IMR-90 (cell line): ENCODE results near the gene ADGRD1. TPM values are rescaled to one million over a fixed set of nuclear protein-coding genes. Genes with fewer than 3 reads are reported as not detected.

Source experiments
- ATAC-seq: fragments of 200-7000 bp; cut with Tn5 transposase; 2 replicates; pipeline ENCODE4 v1.9.1; 2020; ENCODE audit warnings: low read depth, mild to moderate bottlenecking, moderate library complexity
- BruUV-seq: library from RNA; stranded (reverse); fragments of 400-500 nt; replicated peaks from 2 replicates; lab custom pipeline; 2021; lab: Mats Ljungman, UMichigan
- CTCF ChIA-PET: fragments of 300-600 bp; formaldehyde crosslinking; extraction: SDS; loops from one replicate; lab custom pipeline; 2021; ENCODE audit warnings: antibody characterized with exemption; lab: Yijun Ruan, JAX
- POLR2A ChIA-PET: fragments of 300-600 bp; sonication (Branson Sonifier 250); formaldehyde crosslinking; loops from one replicate; lab custom pipeline; 2022; ENCODE audit warnings: antibody characterized with exemption; ENCODE audit not compliant: unreplicated experiment; lab: Charles Lee
- DNase-seq: peaks from one replicate; pipeline ENCODE4 v3.0.0; 2013
- H2AFZ ChIP-seq: replicated peaks from 2 replicates; pipeline ENCODE3; 2013; ENCODE audit warnings: low read length, mild to moderate bottlenecking; ENCODE audit not compliant: poor library complexity
- H2AK5ac ChIP-seq: 2 replicates; pipeline ENCODE4 v1.6.1; 2013; ENCODE audit warnings: low read depth, low read length, inconsistent platforms
- H2AK9ac ChIP-seq: replicated peaks from 2 replicates; pipeline ENCODE3; 2013; ENCODE audit warnings: mild to moderate bottlenecking, low read depth, low read length, moderate library complexity; ENCODE audit not compliant: poor library complexity
- H2BK120ac ChIP-seq: 2 replicates; pipeline ENCODE4 v1.6.1; 2013; ENCODE audit warnings: low read depth, low read length, inconsistent platforms
- H2BK15ac ChIP-seq: 3 replicates; pipeline ENCODE4 v1.6.1; 2013; ENCODE audit warnings: low read depth, low read length, inconsistent platforms
- H2BK20ac ChIP-seq: 2 replicates; pipeline ENCODE4 v1.6.1; 2013; ENCODE audit warnings: low read depth, mild to moderate bottlenecking, inconsistent platforms, low read length, moderate library complexity
- H2BK5ac ChIP-seq: 2 replicates; pipeline ENCODE4 v1.6.1; 2013; ENCODE audit warnings: mild to moderate bottlenecking, low read depth, low read length, inconsistent platforms; ENCODE audit not compliant: poor library complexity, severe bottlenecking
- H3K14ac ChIP-seq: replicated peaks from 2 replicates; pipeline ENCODE4 v1.6.1; 2013; ENCODE audit warnings: low read depth, low read length, inconsistent platforms
- H3K18ac ChIP-seq: 2 replicates; pipeline ENCODE4 v1.6.1; 2013; ENCODE audit warnings: low read depth, low read length, control low read depth
- H3K23ac ChIP-seq: 2 replicates; pipeline ENCODE4 v1.6.1; 2013; ENCODE audit warnings: low read depth, low read length, inconsistent platforms
- H3K27ac ChIP-seq: 2 replicates; pipeline ENCODE4 v1.5.1; 2013; ENCODE audit warnings: mild to moderate bottlenecking, control low read depth, low read length; ENCODE audit not compliant: insufficient read depth
- H3K27me3 ChIP-seq: 2 replicates; pipeline ENCODE4 v1.6.1; 2013; ENCODE audit warnings: low read length; ENCODE audit not compliant: control insufficient read depth, insufficient read depth
- H3K36me3 ChIP-seq: 2 replicates; pipeline ENCODE4 v1.6.1; 2013; ENCODE audit warnings: low read length, mixed read lengths; ENCODE audit not compliant: control insufficient read depth, insufficient read depth
- H3K4ac ChIP-seq: 2 replicates; pipeline ENCODE4 v1.6.1; 2013; ENCODE audit warnings: low read depth, low read length, inconsistent platforms
- H3K4me1 ChIP-seq: 2 replicates; pipeline ENCODE4 v1.6.1; 2013; ENCODE audit warnings: low read length, mixed read lengths; ENCODE audit not compliant: control insufficient read depth, insufficient read depth
- H3K4me2 ChIP-seq: 2 replicates; pipeline ENCODE4 v1.6.1; 2013; ENCODE audit warnings: low read depth, mild to moderate bottlenecking, control low read depth, low read length, moderate library complexity
- H3K4me3 ChIP-seq: 2 replicates; pipeline ENCODE4 v1.5.1; 2013; ENCODE audit warnings: low read depth, mild to moderate bottlenecking, control low read depth, low read length, moderate library complexity; ENCODE audit not compliant: insufficient read depth
- H3K56ac ChIP-seq: 2 replicates; pipeline ENCODE4 v1.6.1; 2013; ENCODE audit warnings: low read length, inconsistent platforms; ENCODE audit not compliant: insufficient read depth; ENCODE audit errors: extremely low read depth
- H3K79me1 ChIP-seq, 2 experiments: 2 replicates each; pipeline ENCODE4 v1.6.1; 2013; ENCODE audit warnings: low read length in 2 of 2, inconsistent platforms in 1 of 2, low read depth in 1 of 2
- H3K9ac ChIP-seq: 2 replicates; pipeline ENCODE4 v1.6.1; 2013; ENCODE audit warnings: low read depth, low read length, control low read depth
- H3K9me1 ChIP-seq: 2 replicates; pipeline ENCODE4 v1.6.1; 2013; ENCODE audit warnings: low read length, inconsistent platforms; ENCODE audit not compliant: insufficient read depth
- H3K9me3 ChIP-seq: 2 replicates; pipeline ENCODE4 v1.6.1; 2013; ENCODE audit warnings: low read length; ENCODE audit not compliant: control insufficient read depth, insufficient read depth
- H4K20me1 ChIP-seq: 2 replicates; pipeline ENCODE4 v1.6.1; 2013; ENCODE audit warnings: low read length, inconsistent platforms; ENCODE audit not compliant: insufficient read depth
- H4K5ac ChIP-seq: 2 replicates; pipeline ENCODE4 v1.6.1; 2013; ENCODE audit warnings: mild to moderate bottlenecking, low read depth, low read length, control low read depth
- H4K8ac ChIP-seq, 2 experiments: 2 replicates each; pipeline ENCODE4 v1.6.1; 2013; ENCODE audit warnings: low read depth in 2 of 2, low read length in 2 of 2, control low read depth in 1 of 2, inconsistent platforms in 1 of 2
- H4K91ac ChIP-seq: 2 replicates; pipeline ENCODE4 v1.6.1; 2013; ENCODE audit warnings: low read depth, low read length, inconsistent platforms; ENCODE audit not compliant: insufficient read depth
- RAD21 ChIP-seq: IDR thresholded peaks from 2 replicates; pipeline ENCODE4 v1.6.1; 2012; ENCODE audit warnings: low read length, improper control_type of control experiment
- WGBS, 2 experiments: methylation state at CpG; one replicate each; pipeline versions ENCODE4 v1.1.5 to v1.1.7; 2013; ENCODE audit warnings: missing lambda C conversion rate in 2 of 2; ENCODE audit not compliant: insufficient read length in 1 of 2; ENCODE audit errors: extremely low coverage in 2 of 2; 5-methylcytosine and 5-hydroxymethylcytosine counted together
- dilution Hi-C: fragments of 300-500 bp; cut with HindIII; formaldehyde crosslinking; loops from one replicate; pipeline ENCODE4 v1.14.3; 2018; ENCODE audit warnings: low sequenced_read_pairs; ENCODE audit not compliant: unreplicated experiment
- in situ Hi-C: fragments of 300-500 bp; cut with MboI; formaldehyde crosslinking; loops from 3 replicates; pipeline ENCODE4 v1.14.3; 2019; ENCODE audit warnings: low sequenced_read_pairs, inconsistent platforms, mixed read lengths
- intact Hi-C: fragments of 100-400 bp; cut with micrococcal nuclease; formaldehyde crosslinking; loops from 2 replicates; pipeline ENCODE4 v1.10.0; 2022
- polyA plus RNA-seq, 3 experiments: library from polyadenylated mRNA; depleted of rRNA; stranded (reverse); fragments of >200 nt; gene quantifications; 2 replicates each; pipeline ENCODE4 v1.2.3, GENCODE V29; 2012; ENCODE audit warnings: low replicate concordance in 1 of 3
- total RNA-seq: library from RNA; depleted of rRNA; stranded (reverse); fragments of >200 nt; gene quantifications from 2 replicates; pipeline ENCODE4 v1.2.3, GENCODE V29; 2012
- TF ChIP-seq, protein P1 (sequence below): conservative IDR thresholded peaks from 2 replicates; pipeline ENCODE4 v1.5.1; 2012; ENCODE audit warnings: mild to moderate bottlenecking, low read depth, low read length, improper control_type of control experiment

The ADGRD1 gene
- total and polyA plus RNA-seq, 2 of the 4 experiments (the other 2 are of a cell fraction) = not detected

DNA sequence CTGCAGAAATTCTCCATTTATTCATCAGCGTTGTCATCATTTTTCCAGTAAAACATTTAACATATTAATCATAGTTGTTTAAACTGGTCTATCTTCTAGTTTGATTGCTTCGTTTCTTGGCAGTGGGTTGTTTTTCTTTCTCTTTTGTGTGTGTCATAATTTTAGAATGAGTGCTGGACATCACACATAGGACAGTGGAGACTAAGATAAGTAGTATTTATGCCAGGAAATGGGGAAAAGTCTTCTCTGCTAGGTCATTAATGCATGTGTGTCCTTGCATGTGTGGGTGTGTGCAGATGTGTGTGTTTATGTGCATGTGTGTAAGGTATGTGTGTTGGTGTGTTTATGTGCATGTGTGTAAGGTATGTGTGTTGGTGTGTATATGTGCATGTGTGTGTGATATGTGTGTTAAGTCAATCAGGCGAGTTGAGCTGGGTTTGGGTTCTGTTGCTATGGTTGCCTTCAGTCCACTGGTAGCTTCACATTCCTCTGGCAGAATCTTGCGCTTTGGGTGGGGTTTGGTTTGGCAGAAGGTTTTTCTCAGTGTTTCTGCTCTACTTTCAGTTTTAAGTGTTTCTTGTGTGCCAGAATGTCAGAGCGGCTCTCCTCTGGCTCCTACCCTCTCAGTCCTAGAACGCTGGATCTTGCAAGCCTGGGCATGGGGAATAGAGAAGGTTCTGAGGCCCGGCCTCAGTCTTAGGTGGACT, 7.8 kb upstream of the ADGRD1 start:
- Histone ChIP-seq H3K27ac (no peak overlapping the region), H3K18ac (no peak overlapping the region), H3K4me3 (no peak overlapping the region), H2AK5ac (no peak overlapping the region), H3K9me1 (no peaks in the 10 kb centered on the region), H2BK120ac (no peak overlapping the region), H3K23ac (no peak overlapping the region), H3K4me1 (no peaks in the 10 kb centered on the region), H2BK5ac (no peak overlapping the region), H3K27me3 (no peaks in the 10 kb centered on the region), H3K4ac (no peak overlapping the region), H3K56ac (no peak overlapping the region), H3K14ac (no peak overlapping the region), H3K79me1 (no peaks in the 10 kb centered on the region), H4K91ac (no peak overlapping the region), H3K4me2 (no peak overlapping the region), H3K36me3 (no peaks in the 10 kb centered on the region), H4K5ac (no peak overlapping the region), H2BK20ac (no peak overlapping the region), H3K9me3 (peaks cover 14% of the 10 kb centered on the region), H3K9ac (no peak overlapping the region), H2BK15ac (no peak overlapping the region), H4K8ac (no peak overlapping the region), H2AK9ac (no peak overlapping the region), H2AFZ (no peak overlapping the region), H4K20me1 (no peaks in the 10 kb centered on the region)
- dilution Hi-C loops (no loop called here), in situ Hi-C loops (no loop called here), intact Hi-C loops (no loop called here)
- TF ChIP-seq, protein P1, sequence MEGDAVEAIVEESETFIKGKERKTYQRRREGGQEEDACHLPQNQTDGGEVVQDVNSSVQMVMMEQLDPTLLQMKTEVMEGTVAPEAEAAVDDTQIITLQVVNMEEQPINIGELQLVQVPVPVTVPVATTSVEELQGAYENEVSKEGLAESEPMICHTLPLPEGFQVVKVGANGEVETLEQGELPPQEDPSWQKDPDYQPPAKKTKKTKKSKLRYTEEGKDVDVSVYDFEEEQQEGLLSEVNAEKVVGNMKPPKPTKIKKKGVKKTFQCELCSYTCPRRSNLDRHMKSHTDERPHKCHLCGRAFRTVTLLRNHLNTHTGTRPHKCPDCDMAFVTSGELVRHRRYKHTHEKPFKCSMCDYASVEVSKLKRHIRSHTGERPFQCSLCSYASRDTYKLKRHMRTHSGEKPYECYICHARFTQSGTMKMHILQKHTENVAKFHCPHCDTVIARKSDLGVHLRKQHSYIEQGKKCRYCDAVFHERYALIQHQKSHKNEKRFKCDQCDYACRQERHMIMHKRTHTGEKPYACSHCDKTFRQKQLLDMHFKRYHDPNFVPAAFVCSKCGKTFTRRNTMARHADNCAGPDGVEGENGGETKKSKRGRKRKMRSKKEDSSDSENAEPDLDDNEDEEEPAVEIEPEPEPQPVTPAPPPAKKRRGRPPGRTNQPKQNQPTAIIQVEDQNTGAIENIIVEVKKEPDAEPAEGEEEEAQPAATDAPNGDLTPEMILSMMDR = no peak
- TF ChIP-seq RAD21 = no peak
- BruUV-seq = no TSS peak
- ATAC-seq (no peak), DNase-seq (no peak)
- WGBS, 2 experiments = no CpG with 5 or more reads among the region's 7 CpGs
- ChIA-PET CTCF (no interaction called here), POLR2A (no interaction called here)
